Measurements from ENCODE around the gene RTN4. TPM values are rescaled to one million over a fixed set of nuclear protein-coding genes. Genes with fewer than 3 reads are reported as not detected.

The RTN4 gene
- total RNA-seq, 4 donors from 2014 or later, result 183 to 259 (median 244) TPM

DNA sequence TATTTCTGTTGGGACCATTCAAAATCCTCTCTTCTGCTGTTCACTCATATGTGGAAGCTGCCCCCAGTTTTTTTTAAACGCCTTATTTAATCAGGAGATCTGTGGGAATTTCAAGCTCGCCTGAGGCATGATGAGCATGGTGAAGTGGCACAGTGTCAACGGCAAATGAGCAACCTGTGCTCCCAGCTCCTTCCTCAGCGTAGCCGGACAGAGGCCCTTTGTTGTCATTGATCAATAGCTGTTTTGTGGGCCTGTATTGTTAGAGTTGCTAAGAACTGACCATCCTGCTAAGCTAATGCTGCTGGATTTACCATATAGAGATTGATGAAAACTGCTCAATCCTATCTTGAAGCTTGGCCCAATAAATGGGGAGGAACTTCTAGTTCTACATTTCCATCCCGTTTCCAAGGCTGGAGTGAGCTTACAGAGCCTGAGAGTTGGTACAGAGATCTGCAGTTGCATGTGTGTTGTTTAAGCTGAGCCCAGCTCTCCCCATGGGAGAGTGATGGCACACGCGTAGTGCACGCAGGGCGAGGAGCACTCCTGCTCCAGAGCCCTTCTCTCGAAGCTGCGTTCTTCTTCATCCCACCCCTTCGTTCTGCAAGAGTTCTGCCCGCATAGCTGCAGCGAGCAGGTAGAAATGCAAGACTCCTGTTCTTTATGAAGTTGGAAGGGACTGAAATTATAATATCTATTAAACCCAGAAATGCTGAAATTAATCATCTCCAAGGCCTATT is 108.8 kb downstream of the RTN4 start:
- H3K4me1 ChIP-seq, result peaks cover 9 to 11% of the 10 kb centered on the region in 2 donors
- in situ Hi-C loops (cut with MboI; ENCODE audit: low sequenced_read_pairs in 4 of 4) (no loop called here), intact Hi-C loops (cut with DNase I; ENCODE audit: low total_unique reads) (no loop called here)
- no peaks in the 10 kb centered on the region for H3K9me3 ChIP-seq
- H3K27ac ChIP-seq, result no peak overlapping the region
- DNase-seq, result no peak
- ATAC-seq, result no peak
- no peaks in the 10 kb centered on the region for H3K36me3 ChIP-seq
- H3K4me3 ChIP-seq, result no peak overlapping the region
- H3K27me3 ChIP-seq, result no peaks in the 10 kb centered on the region
- no peak for TF ChIP-seq POLR2A (IDR thresholded peaks at IDR 0.05)
- TF ChIP-seq, protein P1, sequence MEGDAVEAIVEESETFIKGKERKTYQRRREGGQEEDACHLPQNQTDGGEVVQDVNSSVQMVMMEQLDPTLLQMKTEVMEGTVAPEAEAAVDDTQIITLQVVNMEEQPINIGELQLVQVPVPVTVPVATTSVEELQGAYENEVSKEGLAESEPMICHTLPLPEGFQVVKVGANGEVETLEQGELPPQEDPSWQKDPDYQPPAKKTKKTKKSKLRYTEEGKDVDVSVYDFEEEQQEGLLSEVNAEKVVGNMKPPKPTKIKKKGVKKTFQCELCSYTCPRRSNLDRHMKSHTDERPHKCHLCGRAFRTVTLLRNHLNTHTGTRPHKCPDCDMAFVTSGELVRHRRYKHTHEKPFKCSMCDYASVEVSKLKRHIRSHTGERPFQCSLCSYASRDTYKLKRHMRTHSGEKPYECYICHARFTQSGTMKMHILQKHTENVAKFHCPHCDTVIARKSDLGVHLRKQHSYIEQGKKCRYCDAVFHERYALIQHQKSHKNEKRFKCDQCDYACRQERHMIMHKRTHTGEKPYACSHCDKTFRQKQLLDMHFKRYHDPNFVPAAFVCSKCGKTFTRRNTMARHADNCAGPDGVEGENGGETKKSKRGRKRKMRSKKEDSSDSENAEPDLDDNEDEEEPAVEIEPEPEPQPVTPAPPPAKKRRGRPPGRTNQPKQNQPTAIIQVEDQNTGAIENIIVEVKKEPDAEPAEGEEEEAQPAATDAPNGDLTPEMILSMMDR (IDR thresholded peaks at IDR 0.05 in 4 of 5, conservative IDR thresholded peaks at IDR 0.05 in 1 of 5), result no peak

DNA sequence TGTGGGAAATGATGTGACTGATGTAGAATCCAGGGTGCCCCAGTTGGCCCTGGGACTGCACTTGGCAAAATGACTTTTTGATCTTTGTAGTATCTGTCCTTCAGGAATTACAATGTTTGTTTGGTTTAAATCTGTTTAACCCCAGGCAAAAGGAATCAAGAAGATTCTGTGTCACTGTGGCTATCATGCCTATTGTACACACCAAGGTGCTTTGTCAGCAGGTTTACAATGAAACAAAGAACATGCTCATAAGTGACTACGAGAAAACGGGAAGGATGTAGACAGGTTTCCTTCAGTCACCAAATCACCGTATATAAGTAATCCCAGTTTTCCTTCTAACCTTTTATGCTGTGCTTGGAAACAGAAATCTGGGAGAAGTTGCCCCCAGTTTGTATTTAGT is 109.5 kb downstream of the RTN4 start:
- in situ Hi-C loops (cut with MboI; ENCODE audit: low sequenced_read_pairs in 4 of 4), result no loop called here
- Histone ChIP-seq H3K9me3 (no peaks in the 10 kb centered on the region), H3K36me3 (no peaks in the 10 kb centered on the region), H3K27ac (no peak overlapping the region), H3K4me1 (peaks cover 2 to 4% of the 10 kb centered on the region in 2 donors), H3K4me3 (no peak overlapping the region), H3K27me3 (no peaks in the 10 kb centered on the region)
- no peak for DNase-seq
- intact Hi-C loops (cut with DNase I; ENCODE audit: low total_unique reads), result no loop called here
- TF ChIP-seq, protein P1 (IDR thresholded peaks at IDR 0.05 in 4 of 5, conservative IDR thresholded peaks at IDR 0.05 in 1 of 5), result no peak
- TF ChIP-seq POLR2A (IDR thresholded peaks at IDR 0.05), result no peak
- ATAC-seq, result no peak

DNA sequence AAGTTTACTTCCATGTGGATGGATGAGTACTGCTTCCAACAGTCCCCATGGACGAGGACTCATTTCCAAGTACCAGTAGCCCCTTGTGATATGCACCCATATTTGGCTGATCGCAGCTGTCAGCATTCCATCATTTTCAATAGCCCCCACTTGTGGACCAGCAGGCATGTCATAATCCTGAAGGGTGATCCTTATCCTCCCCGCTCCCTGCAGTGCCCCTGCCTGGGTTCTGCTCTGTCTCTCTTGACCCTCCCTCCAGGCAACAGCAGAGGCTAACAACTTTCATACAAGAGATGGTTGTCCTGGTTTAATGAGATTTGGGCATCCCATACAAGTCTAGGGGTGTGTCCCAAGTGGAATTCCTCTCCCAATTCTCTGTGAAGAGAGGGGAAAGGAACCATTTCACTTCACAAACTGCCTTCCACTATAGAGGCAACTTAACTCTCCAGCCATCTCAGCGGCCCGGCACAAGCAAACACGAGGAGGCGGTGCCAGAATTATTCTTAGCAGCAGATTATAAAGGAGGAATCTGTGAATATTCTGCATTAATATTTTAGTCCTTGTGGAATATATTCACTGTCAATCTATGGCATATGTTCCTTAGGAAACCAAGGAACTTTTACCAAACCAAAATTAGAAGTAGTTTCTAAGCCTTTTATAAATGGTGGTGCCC is 110.7 kb downstream of the RTN4 start:
- in situ Hi-C loops (cut with MboI; ENCODE audit: low sequenced_read_pairs in 4 of 4), result no loop called here
- H3K27me3 ChIP-seq, result no peaks in the 10 kb centered on the region

DNA sequence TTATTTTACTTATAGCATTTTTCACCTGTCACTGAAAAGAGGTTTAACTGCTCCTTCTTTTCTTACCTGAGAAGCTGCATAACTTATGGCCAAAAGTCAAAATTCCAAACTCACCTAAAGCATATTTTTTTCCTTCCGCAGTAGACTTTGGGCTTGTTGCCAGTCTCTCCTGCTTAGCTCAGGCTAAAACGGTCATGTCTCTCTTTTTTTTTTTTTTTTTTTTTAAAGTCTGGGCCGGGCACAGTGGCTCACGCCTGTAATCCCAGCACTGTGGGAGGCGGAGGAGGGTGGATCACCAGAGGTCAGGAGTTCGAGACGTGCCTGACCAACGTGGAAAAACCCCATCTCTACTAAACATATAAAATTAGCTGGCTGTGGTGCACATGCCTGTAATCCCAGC is 113.5 kb downstream of the RTN4 start:
- no peak for TF ChIP-seq POLR2A (IDR thresholded peaks at IDR 0.05)
- TF ChIP-seq, protein P1 (IDR thresholded peaks at IDR 0.05 in 4 of 5, conservative IDR thresholded peaks at IDR 0.05 in 1 of 5), result no peak
- intact Hi-C loops (cut with DNase I; ENCODE audit: low total_unique reads), result no loop called here
- Histone ChIP-seq H3K4me1 (no peaks in the 10 kb centered on the region), H3K9me3 (no peaks in the 10 kb centered on the region), H3K36me3 (no peaks in the 10 kb centered on the region), H3K4me3 (no peak overlapping the region), H3K27ac (no peak overlapping the region), H3K27me3 (no peaks in the 10 kb centered on the region)
- ATAC-seq, result no peak
- in situ Hi-C loops (cut with MboI; ENCODE audit: low sequenced_read_pairs in 4 of 4), result no loop called here
- no peak for DNase-seq

More for the DNA sequence above, 110.7 kb downstream of the RTN4 start:
- intact Hi-C loops (cut with DNase I; ENCODE audit: low total_unique reads), result no loop called here
- Histone ChIP-seq H3K9me3 (no peaks in the 10 kb centered on the region), H3K4me3 (no peak overlapping the region), H3K36me3 (no peaks in the 10 kb centered on the region), H3K27ac (no peak overlapping the region), H3K4me1 (no peaks in the 10 kb centered on the region)
- TF ChIP-seq, protein P1 (IDR thresholded peaks at IDR 0.05 in 4 of 5, conservative IDR thresholded peaks at IDR 0.05 in 1 of 5), result no peak
- TF ChIP-seq POLR2A (IDR thresholded peaks at IDR 0.05), result no peak
- ATAC-seq (no peak), DNase-seq (no peak)

All from gastrocnemius medialis (tissue), 4 donors.